NT2/D1 (cell line): ENCODE results near the gene HSDL1.

Experiments
- SUZ12 ChIP-seq: IDR thresholded peaks from 2 replicates; pipeline ENCODE4 v1.6.1; 2011; ENCODE audit not compliant: insufficient read length, insufficient read depth; ENCODE audit errors: extremely low read depth
- ZNF274 ChIP-seq: IDR thresholded peaks from 2 replicates; pipeline ENCODE4 v1.6.1; 2011; ENCODE audit warnings: mild to moderate bottlenecking, low read depth, low read length

DNA sequence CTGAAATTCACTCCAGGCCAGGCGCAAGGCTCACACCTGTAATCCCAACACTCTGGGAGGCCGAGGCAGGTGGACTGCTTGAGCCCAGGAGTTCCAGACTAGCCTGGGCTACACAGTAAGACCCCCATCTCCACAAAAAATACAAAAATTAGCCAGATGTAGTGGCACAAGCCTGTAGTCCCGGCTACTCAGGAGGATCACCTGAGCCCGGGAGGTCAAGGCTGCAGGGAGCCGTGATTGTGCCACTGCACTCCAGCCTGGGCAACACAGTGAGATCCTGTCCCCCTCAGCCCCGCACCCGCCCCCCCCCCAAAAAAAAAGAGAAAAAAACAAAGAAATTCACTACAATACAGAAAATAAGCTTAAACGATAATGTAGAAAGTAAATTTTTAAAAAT is 59.7 kb downstream of the HSDL1 start:
- TF ChIP-seq SUZ12 (no peak), ZNF274 (no peak)
